ENCODE results near the gene HABP4.

HABP4 gene

GRCh38 chr9:96449845-96450612, at the start of gene HABP4:
TSS of gene HABP4 (plus strand) at chr9:96450169. CDS start at chr9:96450280, 111 bp downstream.
- TF ChIP-seq, protein P1, sequence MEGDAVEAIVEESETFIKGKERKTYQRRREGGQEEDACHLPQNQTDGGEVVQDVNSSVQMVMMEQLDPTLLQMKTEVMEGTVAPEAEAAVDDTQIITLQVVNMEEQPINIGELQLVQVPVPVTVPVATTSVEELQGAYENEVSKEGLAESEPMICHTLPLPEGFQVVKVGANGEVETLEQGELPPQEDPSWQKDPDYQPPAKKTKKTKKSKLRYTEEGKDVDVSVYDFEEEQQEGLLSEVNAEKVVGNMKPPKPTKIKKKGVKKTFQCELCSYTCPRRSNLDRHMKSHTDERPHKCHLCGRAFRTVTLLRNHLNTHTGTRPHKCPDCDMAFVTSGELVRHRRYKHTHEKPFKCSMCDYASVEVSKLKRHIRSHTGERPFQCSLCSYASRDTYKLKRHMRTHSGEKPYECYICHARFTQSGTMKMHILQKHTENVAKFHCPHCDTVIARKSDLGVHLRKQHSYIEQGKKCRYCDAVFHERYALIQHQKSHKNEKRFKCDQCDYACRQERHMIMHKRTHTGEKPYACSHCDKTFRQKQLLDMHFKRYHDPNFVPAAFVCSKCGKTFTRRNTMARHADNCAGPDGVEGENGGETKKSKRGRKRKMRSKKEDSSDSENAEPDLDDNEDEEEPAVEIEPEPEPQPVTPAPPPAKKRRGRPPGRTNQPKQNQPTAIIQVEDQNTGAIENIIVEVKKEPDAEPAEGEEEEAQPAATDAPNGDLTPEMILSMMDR (IDR thresholded peaks at IDR 0.05) = no peak
- no peak for TF ChIP-seq ZFX (IDR thresholded peaks at IDR 0.05; ENCODE audit: borderline replicate concordance)
- H3K27ac ChIP-seq = peak within 1 kb of the TSS; percentile 64

DNA sequence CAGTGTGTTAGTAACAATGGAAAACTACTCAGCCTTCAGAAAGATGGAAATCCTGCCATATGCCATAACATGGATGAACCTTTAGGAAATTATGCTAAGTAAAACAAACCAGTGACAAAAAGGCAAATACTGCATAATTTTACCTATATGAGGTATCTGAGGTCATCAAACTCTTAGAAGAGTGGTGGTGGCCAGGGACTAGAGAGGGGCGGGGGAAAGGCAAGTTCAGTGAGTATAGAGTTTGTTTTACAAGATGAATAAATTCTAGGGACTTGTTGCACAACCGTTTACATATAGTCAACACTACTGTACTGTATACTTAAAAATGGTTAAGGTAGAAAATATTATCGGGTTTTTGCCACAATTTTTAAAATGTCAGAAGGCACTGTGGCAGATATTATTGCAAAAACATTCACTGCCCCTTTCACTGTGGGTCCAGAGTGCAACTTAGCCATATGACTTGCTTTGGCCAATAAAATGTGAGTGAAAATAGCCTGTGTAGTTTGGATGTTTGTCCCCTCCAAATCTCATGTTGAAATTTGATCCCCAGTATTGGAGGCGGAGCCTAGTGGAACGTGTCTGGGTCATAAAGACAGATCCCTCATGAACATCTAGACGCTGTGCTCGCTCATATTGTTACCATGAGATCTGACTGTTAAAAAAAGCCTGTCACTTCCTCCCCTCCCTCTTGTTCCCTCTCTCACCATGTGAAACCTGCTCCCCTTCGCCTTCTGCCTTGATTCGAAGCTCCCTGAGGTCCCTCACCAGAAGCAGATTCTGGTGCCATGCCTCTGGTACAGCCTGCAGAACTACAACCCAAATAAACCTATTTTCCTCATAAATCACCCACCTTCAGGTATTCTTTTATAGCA, 41.3 kb upstream of the HABP4 start:
- TF ChIP-seq ZFX (IDR thresholded peaks at IDR 0.05; ENCODE audit: borderline replicate concordance) = no peak
- TF ChIP-seq, protein P1 (IDR thresholded peaks at IDR 0.05) = no peak
- H3K27ac ChIP-seq = peak overlapping the region; percentile 52

DNA sequence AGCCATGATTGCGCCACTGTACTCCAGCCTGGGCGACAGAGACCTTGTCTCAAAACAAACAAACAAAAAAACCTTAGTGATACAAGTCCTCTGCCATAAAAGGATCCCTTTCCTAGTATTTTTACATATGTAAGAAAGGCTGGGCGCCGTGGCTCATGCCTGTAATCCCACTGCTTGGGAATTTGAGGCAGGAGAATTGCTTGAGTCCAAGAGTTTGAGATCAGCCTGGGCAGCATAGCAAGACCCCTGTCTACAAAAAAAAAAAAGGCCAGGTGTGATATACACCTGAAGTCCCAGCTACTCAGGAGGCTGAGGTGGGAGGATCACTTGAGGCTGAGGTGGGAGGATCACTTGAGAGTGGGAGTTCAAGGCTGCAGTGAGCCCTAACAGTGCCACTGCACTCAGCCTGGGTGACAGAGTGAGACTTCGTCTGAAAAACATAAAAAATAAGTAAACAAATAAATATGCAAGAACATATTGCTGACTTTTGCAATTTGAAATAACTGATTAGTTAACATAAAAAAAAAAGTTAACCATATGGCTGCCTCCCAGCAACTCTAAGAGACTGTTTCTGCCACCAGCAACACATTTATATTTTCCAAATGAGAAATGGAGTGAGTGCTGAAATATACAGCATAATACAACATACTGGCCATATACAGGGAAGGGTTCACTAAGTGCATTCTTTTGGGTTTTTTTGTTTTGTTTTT, 38.7 kb upstream of the HABP4 start:
- TF ChIP-seq, protein P1 (IDR thresholded peaks at IDR 0.05) = no peak
- TF ChIP-seq ZFX (IDR thresholded peaks at IDR 0.05; ENCODE audit: borderline replicate concordance) = no peak

GRCh38 chr9:96412174-96412913, 37.6 kb upstream of the HABP4 start:
- H3K27ac ChIP-seq = no peak overlapping the region
- TF ChIP-seq, protein P1 (IDR thresholded peaks at IDR 0.05) = no peak
- no peak for TF ChIP-seq ZFX (IDR thresholded peaks at IDR 0.05; ENCODE audit: borderline replicate concordance)

More for the DNA sequence above, 38.7 kb upstream of the HABP4 start:
- no peak overlapping the region for H3K27ac ChIP-seq

DNA sequence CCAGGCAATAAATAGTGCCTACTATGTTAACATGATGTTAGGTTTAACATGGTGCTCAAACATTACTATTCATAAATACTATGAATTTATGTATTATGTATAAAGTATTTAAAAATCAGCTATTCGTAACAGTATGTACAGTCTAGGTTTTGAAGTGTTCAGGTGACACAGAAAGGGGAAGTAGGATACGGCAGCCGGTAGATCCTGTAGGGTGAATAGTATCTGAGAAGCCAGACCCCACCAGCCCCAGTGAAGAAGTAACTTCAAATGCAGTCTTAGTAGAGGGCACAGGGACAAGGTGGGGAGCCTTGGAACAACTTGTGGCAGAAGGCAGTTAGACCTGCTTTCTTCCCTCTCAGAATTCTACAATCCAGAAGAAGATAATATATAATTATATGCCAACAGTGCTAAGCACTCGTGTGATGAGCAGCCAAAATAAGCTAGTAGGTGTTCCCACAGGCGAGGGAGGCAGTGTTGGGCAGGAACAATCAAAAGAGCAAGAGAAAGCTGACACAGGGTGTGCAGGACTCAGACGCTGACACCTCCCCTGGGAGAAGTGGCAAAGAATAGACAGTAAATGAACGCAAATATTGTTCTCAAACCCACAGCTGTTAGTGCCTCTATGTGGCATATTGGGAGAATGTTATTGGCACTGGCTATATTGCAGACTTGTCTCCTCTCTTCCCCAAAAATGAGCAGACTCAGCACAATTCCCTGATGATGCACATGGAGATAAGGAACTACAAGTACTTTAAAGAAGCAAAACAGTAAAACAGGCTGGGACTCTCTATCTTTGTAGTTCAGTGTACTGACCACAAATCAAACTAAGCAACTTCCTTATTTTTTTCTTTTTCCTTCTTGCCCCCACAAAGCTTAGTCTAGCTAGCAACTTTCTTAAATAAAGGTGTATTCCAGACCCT, 36.4 kb upstream of the HABP4 start:
- TF ChIP-seq, protein P1 (IDR thresholded peaks at IDR 0.05) = no peak
- no peak for TF ChIP-seq ZFX (IDR thresholded peaks at IDR 0.05; ENCODE audit: borderline replicate concordance)
- H3K27ac ChIP-seq = 0 out of 2 replicates have a peak overlapping the region, but pooled peaks have one; percentile 23

Measured in 22Rv1 (cell line).